GM21447 (cell line): Measurements from ENCODE around the gene RANGAP1.

Experiments used
- ATAC-seq: cut with Tn5 transposase; IDR thresholded peaks from one replicate; pipeline ENCODE4 v1.9.1; 2021; ENCODE audit not compliant: unreplicated experiment

RANGAP1 gene, protein sequence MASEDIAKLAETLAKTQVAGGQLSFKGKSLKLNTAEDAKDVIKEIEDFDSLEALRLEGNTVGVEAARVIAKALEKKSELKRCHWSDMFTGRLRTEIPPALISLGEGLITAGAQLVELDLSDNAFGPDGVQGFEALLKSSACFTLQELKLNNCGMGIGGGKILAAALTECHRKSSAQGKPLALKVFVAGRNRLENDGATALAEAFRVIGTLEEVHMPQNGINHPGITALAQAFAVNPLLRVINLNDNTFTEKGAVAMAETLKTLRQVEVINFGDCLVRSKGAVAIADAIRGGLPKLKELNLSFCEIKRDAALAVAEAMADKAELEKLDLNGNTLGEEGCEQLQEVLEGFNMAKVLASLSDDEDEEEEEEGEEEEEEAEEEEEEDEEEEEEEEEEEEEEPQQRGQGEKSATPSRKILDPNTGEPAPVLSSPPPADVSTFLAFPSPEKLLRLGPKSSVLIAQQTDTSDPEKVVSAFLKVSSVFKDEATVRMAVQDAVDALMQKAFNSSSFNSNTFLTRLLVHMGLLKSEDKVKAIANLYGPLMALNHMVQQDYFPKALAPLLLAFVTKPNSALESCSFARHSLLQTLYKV

DNA sequence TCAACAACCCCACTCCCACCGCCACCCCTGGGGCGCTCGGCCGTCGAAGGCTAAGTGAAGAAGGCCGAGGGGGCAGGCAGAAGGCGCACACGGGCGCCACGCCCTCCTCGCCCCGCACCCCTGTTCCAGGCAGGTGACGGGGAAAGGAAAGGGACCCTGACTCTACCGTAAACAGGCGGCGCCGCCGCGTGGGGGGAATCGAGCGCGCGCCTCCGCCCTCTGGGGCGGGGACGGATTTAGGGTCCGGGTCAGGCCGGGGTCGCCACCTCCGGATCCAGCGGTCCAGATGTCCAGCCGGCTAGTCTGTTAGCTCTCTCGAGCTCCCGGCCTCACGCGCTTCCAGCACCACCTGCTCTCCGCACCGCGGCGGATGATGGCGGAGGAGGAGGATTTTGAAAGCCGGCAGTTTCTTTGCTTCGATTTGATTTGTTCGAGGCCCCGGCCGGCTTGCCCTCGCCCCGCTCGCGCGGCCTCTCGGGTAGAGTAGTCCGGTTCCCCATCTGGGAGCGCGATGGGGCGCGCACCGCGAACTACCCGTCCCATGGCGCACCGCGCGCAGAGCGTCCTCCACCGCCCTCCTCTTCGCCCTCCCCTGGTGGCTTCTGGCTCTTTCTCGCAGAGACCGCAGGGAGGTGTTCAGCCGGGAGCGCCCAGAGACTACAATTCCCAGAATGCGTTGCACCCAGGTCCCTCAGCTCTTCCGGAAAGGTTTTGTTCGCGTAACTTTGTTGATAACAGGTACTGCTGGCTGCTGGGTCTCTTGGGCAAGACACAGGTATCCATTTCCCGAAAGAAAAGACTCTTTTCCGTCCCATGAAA lies at the start of gene RANGAP1:
RANGAP1 (minus strand) TSS at position 368 of the 819 bp plus-strand sequence. CDS start 5,143 bp downstream, outside the sequence.
- peak; percentile 94 for ATAC-seq

DNA sequence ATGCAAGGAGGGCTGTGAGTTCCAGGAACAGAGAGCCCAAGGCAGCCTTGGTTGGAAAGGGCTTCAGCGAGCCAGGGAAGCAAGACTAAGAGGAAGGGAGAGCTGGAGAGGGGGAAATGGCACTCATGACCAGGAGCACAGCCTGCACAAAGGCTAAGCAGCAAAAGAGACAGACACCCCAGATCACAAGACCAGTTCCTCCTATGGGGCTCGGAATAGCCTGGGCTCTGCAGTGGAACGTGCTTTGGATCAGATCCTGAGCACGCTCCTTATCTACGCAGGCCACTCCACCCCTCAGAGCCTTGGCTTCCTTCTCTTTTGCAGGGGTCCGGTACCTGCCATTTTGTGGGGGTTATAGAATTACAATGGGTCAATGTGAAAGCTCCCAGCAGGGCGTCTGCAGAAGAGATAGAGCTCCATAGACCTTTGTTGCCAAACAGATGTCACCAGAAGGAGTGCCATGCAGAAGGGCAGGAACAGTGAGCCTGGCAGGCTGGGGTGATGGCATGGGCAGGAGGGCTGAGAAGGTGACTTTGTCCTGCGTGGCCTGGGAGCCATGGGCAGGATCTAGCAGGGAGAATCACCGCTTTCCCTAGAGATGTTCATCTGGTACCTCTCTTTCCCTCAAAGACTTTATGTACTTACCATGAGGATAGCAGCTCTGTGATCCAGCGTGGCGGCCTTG lies 49.1 kb upstream of the RANGAP1 start:
- ATAC-seq: no peak

DNA sequence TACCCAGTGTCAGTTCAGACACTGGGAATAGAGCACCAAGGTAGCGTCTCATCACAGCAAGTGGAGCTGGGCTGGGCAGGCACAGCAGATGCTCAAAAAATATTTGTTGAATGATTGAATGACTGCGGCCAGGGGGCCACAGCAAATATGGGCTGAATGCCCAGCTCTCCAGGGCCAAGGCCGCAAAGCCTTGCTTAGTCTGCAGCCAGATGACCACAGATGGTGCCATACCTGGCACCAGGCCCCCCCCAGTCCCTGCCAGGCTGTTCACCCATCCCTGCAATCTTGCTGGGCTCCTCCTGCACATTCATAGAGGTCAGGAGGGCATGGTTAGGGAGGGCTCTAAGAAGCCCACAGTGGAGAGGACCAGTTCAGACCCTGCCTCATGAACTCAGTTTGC lies 48.2 kb upstream of the RANGAP1 start:
- no peak for ATAC-seq

DNA sequence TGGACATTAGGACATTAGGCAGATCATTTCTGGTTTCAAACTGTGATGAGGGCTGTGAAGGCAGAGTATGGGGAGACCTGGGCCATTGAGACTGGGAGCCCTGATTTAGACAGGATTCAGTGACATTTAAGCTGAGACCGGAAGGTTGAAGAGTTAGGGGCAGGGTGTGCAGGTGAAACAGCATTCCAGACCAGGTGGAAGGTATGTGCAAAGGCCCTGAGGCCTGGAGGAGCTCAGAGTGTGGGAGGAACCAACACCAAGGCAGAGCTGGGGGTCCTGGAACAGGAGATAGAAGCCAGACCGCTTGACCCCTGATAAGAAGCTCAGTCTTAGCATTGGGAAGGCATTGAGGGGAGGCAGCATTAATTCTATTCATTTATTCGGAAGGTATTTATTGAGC lies 47.8 kb upstream of the RANGAP1 start:
- no peak for ATAC-seq

DNA sequence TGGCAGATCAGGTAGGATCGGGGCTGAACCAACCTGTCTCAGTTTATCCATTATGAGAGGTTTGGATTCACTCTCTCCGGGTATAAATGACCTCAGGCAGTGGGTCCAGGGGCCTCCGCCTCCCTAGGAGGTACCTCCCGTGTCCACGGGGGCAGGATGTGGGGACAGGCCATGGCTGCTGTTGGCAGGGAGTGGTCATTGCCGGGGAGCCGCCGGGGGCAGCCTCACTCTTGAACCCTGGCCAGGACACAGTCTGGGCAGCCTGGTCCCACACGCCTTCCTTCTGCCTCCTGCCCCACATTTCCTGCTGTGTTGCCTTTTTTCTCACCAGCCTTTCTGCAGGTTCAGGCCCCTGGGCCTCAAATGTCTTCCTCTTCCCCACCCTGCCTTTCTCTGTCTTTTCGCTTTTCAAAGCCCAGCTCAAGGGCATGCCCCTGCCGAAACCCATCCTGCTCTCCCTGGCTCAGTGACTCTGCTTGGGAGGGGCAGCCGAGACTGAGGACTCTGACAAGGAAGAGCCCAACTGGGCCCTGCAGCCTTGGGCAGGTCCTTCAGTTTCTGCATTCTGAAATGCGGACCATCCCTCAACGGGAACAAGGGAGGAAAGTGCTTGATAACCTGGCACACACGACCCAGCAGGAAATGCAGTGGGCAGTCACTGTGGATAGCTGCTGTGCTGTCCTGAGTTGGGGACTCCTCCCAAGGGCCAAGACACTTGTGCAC lies 46.4 kb upstream of the RANGAP1 start:
- ATAC-seq: no peak

DNA sequence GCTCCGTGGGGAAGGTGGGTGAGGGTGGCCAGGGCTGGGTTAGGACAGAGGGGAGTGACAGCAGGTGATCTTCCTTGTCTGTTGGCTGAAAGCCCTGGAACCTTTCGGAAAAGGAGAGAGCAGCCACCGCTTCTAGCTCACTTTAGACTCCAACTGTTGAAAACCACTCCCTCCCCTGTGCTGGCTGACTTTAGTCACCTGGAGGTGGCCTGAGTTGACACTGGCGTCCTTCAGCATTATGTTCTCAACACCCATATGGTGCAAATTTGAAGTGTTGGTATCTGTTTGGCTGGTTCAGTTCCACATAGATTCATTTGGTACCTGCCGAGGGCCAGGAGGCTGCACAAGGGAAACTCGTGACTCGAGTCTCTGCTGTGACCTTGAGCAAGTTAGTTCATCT lies 44.2 kb upstream of the RANGAP1 start:
- ATAC-seq: no peak

DNA sequence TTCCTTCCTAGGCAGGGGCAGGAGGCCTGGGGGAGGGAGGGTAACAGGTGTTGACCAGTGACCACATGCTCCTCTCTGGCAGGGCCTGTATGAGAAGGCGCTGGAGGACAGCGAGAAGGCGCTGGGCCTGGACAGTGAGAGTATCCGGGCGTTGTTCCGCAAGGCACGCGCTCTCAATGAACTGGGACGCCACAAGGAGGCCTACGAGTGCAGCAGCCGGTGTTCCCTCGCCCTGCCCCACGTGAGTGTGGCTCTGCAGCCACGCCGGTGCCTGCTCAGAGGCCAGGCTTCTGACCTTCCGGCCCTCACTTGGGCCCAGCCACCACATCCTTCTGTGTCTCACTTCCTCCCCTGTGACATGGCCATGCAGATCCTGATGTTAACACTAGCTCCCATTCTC lies 41.1 kb upstream of the RANGAP1 start:
- no peak for ATAC-seq

DNA sequence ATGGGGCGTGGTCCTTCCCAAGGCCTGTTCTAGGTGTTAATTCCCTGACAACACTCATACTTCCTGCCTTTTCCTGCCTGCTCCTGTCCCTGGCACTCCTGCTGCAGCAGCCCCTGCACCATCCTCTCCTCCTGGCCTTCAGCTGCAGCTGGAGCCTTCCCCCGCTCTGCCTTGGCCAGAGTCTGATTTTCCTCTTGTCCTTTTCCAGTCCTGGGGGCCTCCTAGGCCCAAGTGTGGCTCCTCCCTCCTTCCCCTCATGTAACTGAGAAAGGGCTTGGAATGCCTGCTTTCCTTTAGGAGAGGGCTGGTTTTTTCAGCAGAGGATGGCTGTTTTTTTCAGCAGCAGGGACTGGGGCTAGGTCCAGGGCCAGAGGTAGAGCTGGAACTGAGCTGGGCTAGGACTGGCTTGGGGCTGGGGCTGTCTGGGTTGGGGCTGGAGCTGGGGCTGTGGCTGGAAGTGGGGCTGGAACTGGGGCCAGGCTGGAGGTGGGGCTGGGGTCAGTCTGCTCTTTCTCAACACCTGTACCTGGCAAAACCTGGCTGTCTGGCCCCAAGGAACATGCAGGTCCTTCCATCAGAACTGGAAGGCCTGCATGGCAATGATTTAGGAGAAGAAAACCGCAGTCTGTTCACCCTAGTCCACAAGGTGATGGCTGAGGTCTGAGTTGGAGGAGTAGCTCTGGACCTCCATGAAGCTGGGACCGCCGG lies 39.0 kb upstream of the RANGAP1 start:
- ATAC-seq: no peak

DNA sequence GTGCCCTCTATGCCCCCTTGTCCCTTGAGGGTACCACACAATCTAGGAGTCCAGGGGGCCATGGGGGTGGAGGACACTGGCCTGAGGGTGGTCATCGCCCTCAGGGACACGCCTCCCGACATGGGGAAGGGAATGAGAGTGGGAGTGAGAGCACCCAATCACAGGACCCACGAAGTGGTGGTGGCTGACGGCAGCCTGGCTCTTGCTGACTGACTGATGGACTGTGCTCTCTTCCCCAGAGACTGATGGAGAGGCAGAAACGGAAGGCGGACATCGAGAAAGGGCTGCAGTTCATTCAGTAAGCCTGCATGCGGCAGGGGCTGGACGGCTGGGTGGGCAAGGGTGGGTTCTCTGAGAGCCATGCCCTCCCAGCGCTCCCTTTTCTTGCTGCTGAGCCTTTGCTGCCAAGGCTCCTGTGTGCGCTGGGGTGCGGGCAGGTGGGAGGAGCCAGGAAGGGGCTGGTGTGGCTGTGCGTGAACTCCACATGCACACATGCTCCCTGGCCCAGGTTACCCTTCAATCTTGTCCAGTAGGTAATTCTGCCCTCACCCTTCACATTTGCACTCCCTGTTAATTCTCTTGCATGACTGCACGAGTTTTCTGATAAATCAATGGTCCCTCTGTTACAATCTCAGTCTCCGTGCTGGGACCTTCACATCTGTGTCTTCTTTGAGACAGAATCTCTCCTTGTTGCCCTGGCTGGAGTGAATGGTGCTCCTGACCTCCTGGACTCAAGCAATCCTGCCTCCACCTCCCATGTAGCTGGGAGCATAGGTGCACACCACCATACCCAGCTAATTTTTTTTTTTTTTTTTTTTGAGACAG lies 34.6 kb upstream of the RANGAP1 start:
- no peak for ATAC-seq

DNA sequence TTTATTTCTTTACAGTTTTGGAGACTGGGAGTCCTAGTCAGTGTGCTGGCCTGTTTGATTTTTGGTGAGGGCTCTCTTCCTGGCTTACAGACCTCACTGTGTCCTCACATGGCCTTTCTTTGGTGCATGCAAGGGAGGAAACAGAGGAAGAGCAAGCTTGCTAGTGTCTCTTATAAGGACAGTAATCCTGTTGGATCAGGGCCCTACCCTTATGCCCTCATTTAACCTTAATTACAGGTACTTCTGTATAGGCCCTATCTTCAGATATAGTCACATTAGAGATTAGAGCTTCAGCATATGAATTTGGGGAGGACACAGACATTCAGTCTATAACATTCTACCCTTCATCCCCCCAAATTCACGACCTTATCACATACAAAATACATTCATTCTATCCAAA lies 29.6 kb upstream of the RANGAP1 start:
- no peak for ATAC-seq

DNA sequence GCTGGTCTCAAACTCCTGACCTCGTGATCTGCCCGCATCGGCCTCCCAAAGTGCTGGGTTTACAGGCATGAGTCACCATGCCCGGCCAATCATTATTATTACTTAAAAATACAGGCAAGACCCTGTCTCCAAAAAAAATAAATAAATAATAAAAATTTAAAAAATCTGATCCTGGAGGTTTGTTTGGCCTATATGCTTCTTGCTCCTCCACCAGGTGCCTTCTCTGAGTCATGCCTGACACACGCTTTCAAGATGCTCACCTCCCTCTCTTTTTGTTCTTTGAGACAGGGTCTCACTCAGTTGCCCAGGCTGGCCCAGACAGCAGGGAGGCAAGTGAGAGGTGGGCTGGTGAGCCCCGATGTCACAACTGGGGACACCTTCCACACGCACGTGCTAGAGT lies 28.8 kb upstream of the RANGAP1 start:
- ATAC-seq: no peak

DNA sequence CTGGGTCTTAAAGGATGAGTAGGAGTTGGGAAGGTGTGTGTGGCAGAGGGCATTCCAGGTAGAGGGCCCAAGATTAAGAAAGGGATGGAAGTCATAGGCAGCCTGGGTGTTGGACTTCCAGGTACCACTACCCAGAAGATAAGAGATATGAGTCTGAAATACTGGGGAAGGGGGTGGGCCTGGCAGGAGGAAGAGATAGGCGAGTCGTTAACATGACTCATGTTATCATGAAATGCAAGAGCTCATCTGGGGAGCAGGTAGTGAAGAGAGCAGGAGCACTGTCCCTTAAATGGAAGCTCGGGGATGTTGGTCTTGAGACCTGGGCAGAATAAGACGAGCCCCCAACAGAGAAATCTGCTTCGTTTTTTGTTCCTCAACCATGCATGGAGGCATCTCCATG lies 25.5 kb upstream of the RANGAP1 start:
- no peak for ATAC-seq

DNA sequence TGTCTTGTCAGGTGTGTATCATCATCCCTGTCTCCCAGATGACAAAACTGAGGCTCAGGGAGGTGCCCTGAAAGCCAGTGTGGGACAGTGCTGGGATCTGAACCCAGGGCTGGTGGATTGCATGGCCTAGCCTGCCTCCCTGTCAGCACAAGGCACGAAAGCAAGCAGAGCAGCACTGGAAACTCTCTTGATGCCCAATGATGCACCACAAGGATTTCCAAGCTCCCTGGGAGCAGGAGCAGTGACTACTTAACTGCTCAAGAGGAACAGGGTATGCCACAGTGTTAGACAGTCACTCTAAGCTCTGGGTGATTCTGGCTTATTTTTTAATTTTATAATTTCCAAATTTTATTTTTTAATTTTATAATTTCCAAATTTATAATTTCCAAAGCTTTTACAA lies 24.3 kb upstream of the RANGAP1 start:
- no peak for ATAC-seq

DNA sequence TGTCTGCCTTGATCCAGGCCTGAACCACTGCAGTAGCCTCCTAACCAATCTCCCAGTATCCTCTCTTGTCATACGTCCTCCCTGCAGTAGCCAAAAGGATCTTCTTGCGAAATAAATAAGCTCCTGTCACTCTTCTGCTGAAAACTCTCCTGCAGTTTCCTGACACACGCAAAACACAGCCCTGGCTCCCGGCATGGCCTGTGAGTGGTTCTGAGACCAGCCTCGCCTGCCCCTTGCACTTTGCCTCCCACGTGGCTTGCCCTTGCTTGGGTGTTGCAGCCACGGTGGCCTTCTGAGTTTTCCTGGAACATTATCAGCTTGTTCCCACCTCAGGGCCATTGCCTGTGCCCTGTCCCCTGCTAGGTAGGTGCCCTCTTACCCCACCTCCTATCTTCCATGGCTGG lies 22.6 kb upstream of the RANGAP1 start:
- no peak for ATAC-seq

DNA sequence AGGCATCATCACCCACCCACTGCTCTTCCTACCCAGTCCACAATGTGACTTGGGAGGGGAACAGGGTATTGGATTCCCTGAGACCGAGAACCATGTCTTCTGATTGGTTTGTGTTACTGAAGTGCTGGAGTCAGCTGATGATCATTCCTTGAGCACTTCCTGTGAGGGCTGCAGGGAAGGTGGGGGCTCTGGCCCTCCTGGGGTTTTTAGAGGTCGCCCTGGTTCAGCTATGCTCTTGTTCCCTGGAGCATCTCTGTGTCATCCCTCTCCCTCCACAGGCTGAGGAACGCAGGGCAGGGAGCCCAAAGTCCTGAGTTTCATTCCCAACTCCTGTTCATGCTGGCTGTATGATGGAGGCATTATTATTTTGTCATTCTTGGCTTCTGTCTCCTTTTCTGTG lies 22.1 kb upstream of the RANGAP1 start:
- ATAC-seq: no peak

DNA sequence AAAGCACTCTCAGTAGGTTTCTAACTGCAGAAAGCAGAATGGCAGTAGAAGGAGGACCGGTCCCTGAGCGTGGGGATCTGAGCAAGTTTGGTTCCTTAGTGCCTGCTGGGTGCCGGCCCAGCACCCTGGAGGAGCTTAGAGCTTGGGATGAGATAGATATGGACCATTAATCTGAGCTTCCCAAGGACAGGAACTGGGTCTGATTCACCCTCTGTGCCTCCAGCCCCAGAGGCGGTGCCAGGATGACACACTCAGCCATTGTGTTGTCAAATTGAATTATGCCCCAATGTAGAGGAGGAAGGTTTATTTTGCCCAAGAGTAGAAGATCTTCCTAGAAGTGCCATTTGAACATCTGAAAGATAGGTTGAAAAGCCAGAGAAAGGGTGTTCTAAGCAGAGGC lies 19.7 kb upstream of the RANGAP1 start:
- no peak for ATAC-seq

DNA sequence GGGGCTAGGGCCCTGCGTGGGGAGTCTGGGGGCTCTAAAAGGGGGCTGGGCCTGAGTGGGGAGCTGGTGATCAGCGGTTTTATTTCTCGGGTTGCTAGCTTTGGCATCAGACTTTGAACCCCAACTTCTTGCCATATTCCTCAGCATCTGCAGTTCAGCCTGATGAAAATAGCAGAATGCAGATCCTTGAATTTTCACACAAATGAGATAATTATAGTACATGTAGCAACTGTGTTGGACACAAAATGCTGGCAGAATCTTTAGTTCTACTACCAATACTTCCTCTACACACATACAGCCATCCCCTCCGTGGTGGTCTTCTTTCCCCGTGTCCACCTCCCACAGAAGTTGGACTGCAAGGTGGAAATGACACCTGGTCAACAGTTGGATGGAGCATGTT lies 16.8 kb upstream of the RANGAP1 start:
- ATAC-seq: no peak

DNA sequence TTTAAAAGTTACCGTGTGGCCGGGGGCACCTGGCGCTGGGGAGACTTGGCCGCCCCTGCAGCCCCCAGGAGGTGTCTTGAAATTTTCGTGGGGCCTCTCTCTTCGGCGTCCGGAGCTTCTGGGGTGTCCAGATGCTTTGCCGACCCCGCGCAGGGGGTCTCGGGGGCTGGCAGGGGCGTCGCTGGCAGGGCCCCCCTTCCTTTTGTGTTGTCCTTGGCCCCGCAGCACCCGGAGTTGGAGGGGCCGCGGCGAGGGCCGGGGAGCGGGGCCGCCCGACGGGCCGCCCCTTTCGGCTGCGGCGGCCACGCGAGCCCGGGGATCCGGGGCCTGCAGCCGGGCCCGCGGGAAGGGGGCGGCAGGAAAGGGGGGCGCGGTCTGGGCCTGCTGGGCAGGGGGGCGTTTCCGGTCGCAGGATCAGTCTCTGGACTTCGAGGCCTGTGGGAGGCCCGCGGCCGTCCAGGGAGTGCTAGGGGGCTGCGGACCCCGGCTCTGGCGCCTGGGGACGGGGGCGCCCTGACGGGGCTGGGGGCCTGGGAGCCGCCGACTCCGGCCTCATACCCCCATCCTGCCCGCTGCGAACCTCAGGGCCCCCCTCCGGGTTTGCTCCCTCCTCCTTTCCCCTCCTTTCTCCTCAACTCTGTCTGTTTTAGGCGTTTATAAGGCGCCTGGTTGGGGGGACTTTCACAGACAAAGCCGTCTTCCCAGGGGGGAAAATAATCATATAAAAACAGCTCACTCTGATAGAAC lies 16.2 kb upstream of the RANGAP1 start:
- ATAC-seq: no peak
